Vagina (tissue), 2 donors: ENCODE data around the gene COTL1. TPM values are rescaled to one million over a fixed set of nuclear protein-coding genes. Genes with fewer than 3 reads are reported as not detected.
"Not testable (repeated sequence)": the region's sequence is repeated elsewhere in the genome, so short reads cannot be mapped to it uniquely, and the experiment has no call there.

Source experiments
- DNase-seq, 2 donors: peaks; one replicate each; pipeline ENCODE4 v3.0.0-alpha.2; 2017; ENCODE audit errors: extremely low spot score in 2 of 2
- H3K27ac ChIP-seq: fragments of 200-600 bp; sonication (generic); one replicate; pipeline ENCODE4 v1.5.1; 2019
- H3K27me3 ChIP-seq: fragments of 200-600 bp; sonication (generic); one replicate; pipeline ENCODE4 v1.5.1; 2019
- H3K36me3 ChIP-seq, 2 donors: fragments of 200-600 bp; sonication (generic); one replicate each; pipeline ENCODE4 v1.5.1; 2017 to 2019
- H3K4me1 ChIP-seq: fragments of 200-600 bp; sonication (generic); one replicate; pipeline ENCODE4 v1.5.1; 2019
- H3K4me3 ChIP-seq, 2 donors: fragments of 200-600 bp; sonication (generic); 1 replicate in 1 of 2; 2 replicates in 1 of 2; pipeline ENCODE4 v1.5.1; 2016 to 2019
- H3K9me3 ChIP-seq: fragments of 200-600 bp; sonication (generic); one replicate; pipeline ENCODE4 v1.5.1; 2019
- CTCF ChIP-seq, 3 experiments: fragments of 450-650 bp in 2 of 3; fragments of 200-600 bp in 1 of 3; sonication (generic) in 1 of 3; IDR thresholded peaks; one replicate each; pipeline ENCODE4 v1.5.1; 2017 to 2019; ENCODE audit warnings: antibody characterized with exemption in 3 of 3, mild to moderate bottlenecking in 2 of 3, moderate library complexity in 2 of 3
- POLR2A ChIP-seq, 2 donors: fragments of 450-650 bp; IDR thresholded peaks; one replicate each; pipeline ENCODE4 v1.6.1; 2017; ENCODE audit warnings: antibody characterized with exemption in 2 of 2, mild to moderate bottlenecking in 2 of 2, moderate library complexity in 2 of 2
- POLR2AphosphoS5 ChIP-seq, 2 donors: sonication (generic); formaldehyde crosslinking; IDR thresholded peaks; one replicate each; pipeline ENCODE4 v1.9.0; 2017; ENCODE audit warnings: antibody characterized with exemption in 2 of 2, mild to moderate bottlenecking in 2 of 2, low read depth in 1 of 2; ENCODE audit not compliant: insufficient read depth in 1 of 2
- intact Hi-C: fragments of 100-400 bp; cut with DNase I; formaldehyde crosslinking; loops from one replicate; pipeline ENCODE4 v1.15.1; 2023
- total RNA-seq: library from RNA; depleted of rRNA; stranded (reverse); fragments of >200 nt; gene quantifications from one replicate; pipeline ENCODE4 v1.2.3, GENCODE V29; 2016

The COTL1 gene
- total RNA-seq, 1 donor from 2014 or later = 67.8 TPM

- Histone ChIP-seq H3K4me3 (no peak overlapping the region), H3K4me1 (peaks cover under 1% of the 10 kb centered on the region), H3K9me3 (no peaks in the 10 kb centered on the region), H3K27ac (no peak overlapping the region), H3K27me3 (no peaks in the 10 kb centered on the region), H3K36me3 (no peaks in the 10 kb centered on the region)
- intact Hi-C loops = no loop called here
- TF ChIP-seq POLR2A (IDR thresholded peaks at IDR 0.05) = no peak
- TF ChIP-seq CTCF (IDR thresholded peaks at IDR 0.05) = no peak
- no peak for TF ChIP-seq POLR2AphosphoS5 (IDR thresholded peaks at IDR 0.05; ENCODE audit: insufficient read depth in 1 of 2, low read depth in 1 of 2)
- DNase-seq = no peak
These were observed 12.7 kb upstream of the COTL1 start for GRCh38 chr16:84630446-84631152.

GRCh38 chr16:84630009-84630408 lies 12.1 kb upstream of the COTL1 start:
- H3K9me3 ChIP-seq = no peaks in the 10 kb centered on the region
- no peak for TF ChIP-seq CTCF (IDR thresholded peaks at IDR 0.05)
- no peak for TF ChIP-seq POLR2AphosphoS5 (IDR thresholded peaks at IDR 0.05; ENCODE audit: insufficient read depth in 1 of 2, low read depth in 1 of 2)
- no peak for TF ChIP-seq POLR2A (IDR thresholded peaks at IDR 0.05)
- no peaks in the 10 kb centered on the region for H3K4me1 ChIP-seq
- no peaks in the 10 kb centered on the region for H3K27me3 ChIP-seq
- intact Hi-C loops = no loop called here
- H3K36me3 ChIP-seq = no peaks in the 10 kb centered on the region
- H3K4me3 ChIP-seq = no peak overlapping the region
- DNase-seq = no peak
- H3K27ac ChIP-seq = no peak overlapping the region

GRCh38 chr16:84629580-84629979 lies 11.7 kb upstream of the COTL1 start:
- Histone ChIP-seq H3K27me3 (no peaks in the 10 kb centered on the region), H3K4me3 (no peak overlapping the region), H3K9me3 (no peaks in the 10 kb centered on the region), H3K36me3 (no peaks in the 10 kb centered on the region), H3K27ac (no peak overlapping the region), H3K4me1 (no peaks in the 10 kb centered on the region)
- TF ChIP-seq POLR2A (IDR thresholded peaks at IDR 0.05) = no peak
- DNase-seq = no peak
- intact Hi-C loops = no loop called here

- Histone ChIP-seq H3K36me3 (no peaks in the 10 kb centered on the region), H3K27me3 (no peaks in the 10 kb centered on the region), H3K4me3 (no peak overlapping the region), H3K4me1 (no peaks in the 10 kb centered on the region), H3K27ac (no peak overlapping the region), H3K9me3 (no peaks in the 10 kb centered on the region)
- TF ChIP-seq POLR2AphosphoS5 (IDR thresholded peaks at IDR 0.05; ENCODE audit: insufficient read depth in 1 of 2, low read depth in 1 of 2) (no peak), POLR2A (IDR thresholded peaks at IDR 0.05) (no peak), CTCF (IDR thresholded peaks at IDR 0.05) (no peak)
- intact Hi-C loops = no loop called here
- no peak for DNase-seq
These were observed 10.4 kb upstream of the COTL1 start for GRCh38 chr16:84628226-84628731.

- no peak overlapping the region for H3K4me3 ChIP-seq
These were observed 7.7 kb upstream of the COTL1 start for GRCh38 chr16:84625556-84625955.

GRCh38 chr16:84620913-84621312 lies 3.0 kb upstream of the COTL1 start:
- H3K27ac ChIP-seq, H3K36me3 ChIP-seq, intact Hi-C loops, H3K27me3 ChIP-seq, H3K4me3 ChIP-seq, DNase-seq, H3K9me3 ChIP-seq: not testable (repeated sequence)
- peaks cover 26% of the 10 kb centered on the region for H3K4me1 ChIP-seq

More at GRCh38 chr16:84625556-84625955, 7.7 kb upstream of the COTL1 start:
- intact Hi-C loops = no loop called here
- Histone ChIP-seq H3K36me3 (no peaks in the 10 kb centered on the region), H3K27ac (no peak overlapping the region), H3K9me3 (no peaks in the 10 kb centered on the region), H3K27me3 (no peaks in the 10 kb centered on the region), H3K4me1 (no peaks in the 10 kb centered on the region)
- TF ChIP-seq POLR2A (IDR thresholded peaks at IDR 0.05) (no peak), CTCF (IDR thresholded peaks at IDR 0.05) (no peak), POLR2AphosphoS5 (IDR thresholded peaks at IDR 0.05; ENCODE audit: insufficient read depth in 1 of 2, low read depth in 1 of 2) (no peak)
- no peak for DNase-seq
